K562 (cell line): ENCODE data around the gene NUDCD3. TPM values are rescaled to one million over a fixed set of nuclear protein-coding genes. Genes with fewer than 3 reads are reported as not detected.
A peak's percentile ranks its signal among the peaks of the same experiment; 100 is the strongest.

Experiments used
- ATAC-seq: fragments of 200-7000 bp; cut with Tn5 transposase; 3 replicates; pipeline ENCODE4 v1.9.1; 2020; ENCODE audit warnings: moderate library complexity
- BruUV-seq: library from RNA; stranded (reverse); fragments of 400-500 nt; replicated peaks from 2 replicates; lab custom pipeline; 2021; lab: Mats Ljungman, UMichigan
- CTCF ChIA-PET: fragments of 300-600 bp; formaldehyde crosslinking; extraction: SDS; loops from one replicate; lab custom pipeline; 2021; ENCODE audit warnings: low intra/inter-chr PET ratio; lab: Yijun Ruan, JAX
- POLR2A ChIA-PET: fragments of 300-600, 350-650 bp; sonication (Branson Sonifier 250); formaldehyde crosslinking; extraction: SDS; loops from one replicate; lab custom pipeline; 2021; ENCODE audit warnings: antibody characterized with exemption, inconsistent platforms; lab: Yijun Ruan, JAX
- DNase-seq, 4 experiments: peaks; one replicate each; pipeline versions ENCODE4 v3.0.0 to v3.0.0-alpha.2; 2011 to 2018; ENCODE audit warnings: low spot score in 3 of 4, mixed read lengths in 3 of 4; ENCODE audit errors: extremely low read depth in 1 of 4
- FAIRE-seq: peaks from 2 replicates; lab custom pipeline; 2011; peaks lifted over from hg19 to GRCh38; lab: Jason Lieb, UNC
- H2AFZ ChIP-seq: 2 replicates; pipeline ENCODE4 v1.6.0; 2011; ENCODE audit warnings: low read depth, low read length, control low read depth, inconsistent platforms
- H3K27ac ChIP-seq: fragments of 200-600 bp; 3 replicates; pipeline ENCODE4 v1.8.0; 2011; ENCODE audit warnings: low read depth, mild to moderate bottlenecking, control low read depth, inconsistent platforms, low read length, moderate library complexity, mixed read lengths; ENCODE audit errors: extremely low read depth
- H3K27me3 ChIP-seq, 2 experiments: fragments of 300-600 bp in 1 of 2; 2 replicates in 1 of 2; 3 replicates in 1 of 2; pipeline versions ENCODE4 v1.6.0 to v1.8.0; 2011; ENCODE audit warnings: inconsistent platforms in 2 of 2, low read length in 2 of 2, mild to moderate bottlenecking in 1 of 2, mixed read lengths in 1 of 2, moderate library complexity in 1 of 2; ENCODE audit not compliant: control insufficient read depth in 2 of 2, insufficient read depth in 2 of 2
- H3K36me3 ChIP-seq: fragments of 300-600 bp; 3 replicates; pipeline ENCODE4 v1.8.0; 2011; ENCODE audit warnings: mild to moderate bottlenecking, low read length, inconsistent platforms; ENCODE audit not compliant: control insufficient read depth, insufficient read depth
- H3K4me1 ChIP-seq, 2 experiments: fragments of 200-600 bp in 1 of 2; replicated peaks in 1 of 2; 2 replicates in 1 of 2; 3 replicates in 1 of 2; pipeline versions ENCODE4 v1.5.1 to v1.8.0; 2011; ENCODE audit warnings: inconsistent platforms in 2 of 2, low read length in 2 of 2, mild to moderate bottlenecking in 1 of 2, mixed read lengths in 1 of 2, moderate library complexity in 1 of 2; ENCODE audit not compliant: control insufficient read depth in 2 of 2, insufficient read depth in 2 of 2
- H3K4me2 ChIP-seq: 2 replicates; pipeline ENCODE4 v1.6.1; 2011; ENCODE audit warnings: low read length, control low read depth, inconsistent platforms, mixed read lengths; ENCODE audit not compliant: insufficient read depth
- H3K4me3 ChIP-seq: fragments of 200-600 bp; sonication (generic), shearing (Covaris generic); 2 replicates; pipeline ENCODE4 v1.5.1; 2016; ENCODE audit warnings: control low read depth, inconsistent platforms
- H3K79me2 ChIP-seq: fragments of 200-600 bp; 3 replicates; pipeline ENCODE4 v1.8.0; 2011; ENCODE audit warnings: low read length, inconsistent platforms; ENCODE audit not compliant: control insufficient read depth, insufficient read depth
- H3K9ac ChIP-seq, 2 experiments: 2 replicates each; pipeline versions ENCODE4 v1.6.0 to v1.6.1; 2011; ENCODE audit warnings: low read depth in 2 of 2, low read length in 2 of 2, control low read depth in 1 of 2, inconsistent platforms in 1 of 2, mild to moderate bottlenecking in 1 of 2, mixed read lengths in 1 of 2; ENCODE audit not compliant: insufficient read depth in 1 of 2
- H3K9me1 ChIP-seq: one replicate; pipeline ENCODE4 v1.6.0; 2011; ENCODE audit warnings: inconsistent platforms, mild to moderate bottlenecking, low read length, moderate library complexity; ENCODE audit not compliant: control insufficient read depth, insufficient read depth
- H3K9me3 ChIP-seq: replicated peaks from 2 replicates; pipeline ENCODE4 v1.5.1; 2011; ENCODE audit warnings: low read depth, low read length, inconsistent platforms; ENCODE audit not compliant: control insufficient read depth, insufficient read depth
- H4K20me1 ChIP-seq: replicated peaks from 2 replicates; pipeline ENCODE4 v1.6.1; 2011; ENCODE audit warnings: low read length, inconsistent platforms, mixed read lengths; ENCODE audit not compliant: control insufficient read depth, insufficient read depth
- ATF7 ChIP-seq: fragments of 450-650 bp; IDR thresholded peaks from 2 replicates; pipeline ENCODE4 v1.7.1; 2014; ENCODE audit warnings: mild to moderate bottlenecking, moderate library complexity
- BRF1 ChIP-seq: IDR thresholded peaks from 3 replicates; pipeline ENCODE4 v1.6.1; 2011; ENCODE audit warnings: borderline replicate concordance, mild to moderate bottlenecking; ENCODE audit not compliant: insufficient read length; ENCODE audit errors: extremely low read depth
- CBFA2T3 ChIP-seq: fragments of 450-650 bp; IDR thresholded peaks from 2 replicates; pipeline ENCODE4 v1.6.1; 2017
- CREB3L1 ChIP-seq: fragments of 450-650 bp; IDR thresholded peaks from 2 replicates; pipeline ENCODE4 v1.6.1; 2014; ENCODE audit warnings: low read depth, mild to moderate bottlenecking, moderate library complexity, borderline replicate concordance
- CREM ChIP-seq: IDR thresholded peaks from 2 replicates; pipeline ENCODE4 v1.6.1; 2014; ENCODE audit warnings: antibody characterized with exemption, low read depth
- CTCF ChIP-seq, 3 experiments: IDR thresholded peaks in 2 of 3; conservative IDR thresholded peaks in 1 of 3; 2 replicates each; pipeline ENCODE4 v1.5.1; 2011 to 2012; ENCODE audit warnings: low read length in 3 of 3, mild to moderate bottlenecking in 3 of 3, control low read depth in 2 of 3, improper control_type of control experiment in 1 of 3, inconsistent platforms in 1 of 3, low read depth in 1 of 3, mixed read lengths in 1 of 3, moderate library complexity in 1 of 3; ENCODE audit not compliant: insufficient read depth in 2 of 3
- DNMT1 ChIP-seq: fragments of 450-650 bp; IDR thresholded peaks from 2 replicates; pipeline ENCODE4 v1.6.1; 2016; ENCODE audit warnings: antibody characterized with exemption, mild to moderate bottlenecking
- FOSL1 ChIP-seq: fragments of 200-800 bp; sonication (Bioruptor generic); conservative IDR thresholded peaks from 2 replicates; pipeline ENCODE4 v1.6.1; 2016; ENCODE audit warnings: missing genetic modification characterization, missing compliant biosample characterization
- GABPA ChIP-seq: fragments of 200-800 bp; sonication (Bioruptor generic); conservative IDR thresholded peaks from 2 replicates; pipeline ENCODE4 v1.6.1; 2016; ENCODE audit warnings: low read depth, missing genetic modification characterization, missing compliant biosample characterization
- MYC ChIP-seq, 2 experiments: fragments of 250-450 bp in 1 of 2; sonication (Bioruptor Pico) in 1 of 2; IDR thresholded peaks; 2 replicates each; pipeline versions ENCODE4 v1.5.1 to v1.6.1; 2012 to 2021; ENCODE audit warnings: low read depth in 2 of 2, borderline replicate concordance in 1 of 2, improper control_type of control experiment in 1 of 2, low read length in 1 of 2, mild to moderate bottlenecking in 1 of 2, moderate library complexity in 1 of 2
- NCOA6 ChIP-seq: fragments of 450-650 bp; IDR thresholded peaks from 2 replicates; pipeline ENCODE4 v1.6.1; 2017; ENCODE audit warnings: mild to moderate bottlenecking
- ZNF12 ChIP-seq: sonication (generic); formaldehyde crosslinking; IDR thresholded peaks from 2 replicates; pipeline ENCODE4 v1.4.0; 2020; ENCODE audit warnings: mild to moderate bottlenecking, missing genetic modification reagents
- ZNF3 ChIP-seq: fragments of 250-450 bp; sonication (Bioruptor Pico); IDR thresholded peaks from 2 replicates; pipeline ENCODE4 v1.5.0; 2021; ENCODE audit warnings: mild to moderate bottlenecking, moderate library complexity
- ZNF668 ChIP-seq: fragments of 250-450 bp; sonication (Bioruptor Pico); IDR thresholded peaks from 2 replicates; pipeline ENCODE4 v1.8.0; 2022; ENCODE audit warnings: mild to moderate bottlenecking, inconsistent platforms
- WGBS: fragments of 100-300 bp; shearing (Covaris generic); methylation state at CpG from one replicate; pipeline ENCODE4 v1.1.6; 2016; ENCODE audit warnings: low coverage, mixed read lengths; ENCODE audit not compliant: insufficient coverage; ENCODE audit errors: missing lambda C conversion rate; 5-methylcytosine and 5-hydroxymethylcytosine counted together
- in situ Hi-C: fragments of 300-500 bp; cut with MboI; formaldehyde crosslinking; loops from 4 replicates; pipeline ENCODE4 v1.15.0; 2018; ENCODE audit warnings: inconsistent platforms, mixed read lengths
- intact Hi-C: fragments of 100-400 bp; cut with micrococcal nuclease; formaldehyde crosslinking; loops from 2 replicates; pipeline ENCODE4 v1.14.2; 2022
- polyA plus RNA-seq, 8 experiments: library from polyadenylated mRNA; depleted of rRNA in 4 of 8; stranded (reverse) in 5 of 8; unstranded in 3 of 8; fragments of >200 nt; fragmentation: Nextera tagmentation in 2 of 8; fragmentation: Illumina TruSeq in 1 of 8; extraction: Ambion mirVana in 2 of 8; extraction: Trizol in 1 of 8; gene quantifications; 2 replicates each; pipeline versions ENCODE4 v1.2.1 to v1.2.3, GENCODE V29; 2011 to 2014; ENCODE audit warnings: inconsistent platforms in 1 of 8, missing spikeins in 1 of 8
- total RNA-seq, 7 experiments: library from RNA; depleted of rRNA in 6 of 7; stranded (reverse); fragments of >200 nt in 6 of 7; fragmentation: Illumina TruSeq in 2 of 7; extraction: Trizol in 2 of 7; gene quantifications; 2 replicates each; pipeline versions ENCODE4 v1.2.1 to v1.2.3, GENCODE V29; 2011 to 2021; ENCODE audit warnings: low replicate concordance in 1 of 7

The NUDCD3 gene
- total and polyA plus RNA-seq, 9 of the 15 experiments (the other 6 are each of a cell fraction or from before 2014, with no cell fraction given): 24.8 to 64.2 (median 42.6) TPM

- TF ChIP-seq FOSL1: no peak
- TF ChIP-seq ZNF668 (CRISPR knock-in tag): no peak
- 0 out of 2 replicates have a peak, but pooled peaks have one; percentile 4 for TF ChIP-seq CBFA2T3
- TF ChIP-seq CTCF (IDR thresholded peaks at IDR 0.05 in 2 of 3, conservative IDR thresholded peaks at IDR 0.05 in 1 of 3; ENCODE audit: insufficient read depth in 2 of 3, low read depth in 1 of 3, low read length in 3 of 3): peak; percentile 32 to 53 (median 50); a peak in 4 of 6 replicates
- 0 out of 2 replicates have a peak, but pooled peaks have one; percentile 7 for TF ChIP-seq CREM
These were observed 59.3 kb downstream of the NUDCD3 start (continued) for GRCh38 chr7:44431091-44431608.

- 91% methylated on average over 4 of the region's 4 CpGs for WGBS
- intact Hi-C loops: no loop called here
- no TSS peak for BruUV-seq
- TF ChIP-seq NCOA6: no peak
- TF ChIP-seq MYC (IDR thresholded peaks at IDR 0.05; ENCODE audit: low read depth, low read length): no peak
- TF ChIP-seq MYC (CRISPR knock-in tag; IDR thresholded peaks at IDR 0.05; ENCODE audit: borderline replicate concordance, low read depth): no peak
- TF ChIP-seq BRF1: no peak
- TF ChIP-seq ZNF3 (CRISPR knock-in tag): no peak
- TF ChIP-seq ATF7: no peak
- no peak for TF ChIP-seq GABPA (tag)
- TF ChIP-seq ZNF12 (CRISPR knock-in tag): no peak
- TF ChIP-seq DNMT1: no peak
- no peak for TF ChIP-seq CREB3L1
These were observed 60.4 kb downstream of the NUDCD3 start for GRCh38 chr7:44430054-44430453.

More at GRCh38 chr7:44430054-44430453, 60.4 kb downstream of the NUDCD3 start:
- DNase-seq: no peak
- in situ Hi-C loops: no loop called here
- FAIRE-seq: no peak
- H2AFZ ChIP-seq: no peak overlapping the region
- ChIA-PET CTCF (no interaction called here), POLR2A (interaction anchor here (1.0 kb wide), 1 partner anchor 8 kb away, joined by 3 read pairs; no protein-coding TSS in a partner anchor)
- H3K9me3 ChIP-seq: no peaks in the 10 kb centered on the region
- peaks cover 4% of the 10 kb centered on the region for H3K9me1 ChIP-seq
- H3K4me2 ChIP-seq: no peak overlapping the region
- H4K20me1 ChIP-seq: peaks cover 9% of the 10 kb centered on the region
- H3K4me3 ChIP-seq: no peak overlapping the region
- no peak overlapping the region for H3K9ac ChIP-seq
- no peak overlapping the region for H3K27ac ChIP-seq
- no peak for ATAC-seq
- H3K27me3 ChIP-seq: no peaks in the 10 kb centered on the region
- H3K36me3 ChIP-seq: peaks cover 35% of the 10 kb centered on the region; the same call in 2 of the 3 replicates
- H3K4me1 ChIP-seq: peaks cover 4 to 5% of the 10 kb centered on the region in 2 experiments; a peak in 4 of 5 replicates
- H3K79me2 ChIP-seq: peaks cover 13% of the 10 kb centered on the region
